HepG2 (cell line): ENCODE data around the gene ACER3. TPM values are rescaled to one million over a fixed set of nuclear protein-coding genes. Genes with fewer than 3 reads are reported as not detected.
A peak's percentile ranks its signal among the peaks of the same experiment; 100 is the strongest.

Source experiments
- ATF1 ChIP-seq: IDR thresholded peaks from 2 replicates; pipeline ENCODE4 v1.6.1; 2016; ENCODE audit warnings: mild to moderate bottlenecking, control low read depth
- GABPA ChIP-seq, 2 experiments: IDR thresholded peaks; 2 replicates each; pipeline ENCODE4 v1.6.1; 2011 to 2016; ENCODE audit warnings: low read depth in 2 of 2, low read length in 1 of 2, missing biosample characterization in 1 of 2, missing genetic modification characterization in 1 of 2
- HNRNPK ChIP-seq: fragments of 200-400 bp; formaldehyde crosslinking; IDR thresholded peaks from 2 replicates; pipeline ENCODE4 v1.6.1; 2018; ENCODE audit warnings: low read length, low read depth, moderate library complexity, mild to moderate bottlenecking; ENCODE audit not compliant: poor library complexity, severe bottlenecking
- KDM5B ChIP-seq: sonication (generic); formaldehyde crosslinking; IDR thresholded peaks from 2 replicates; pipeline ENCODE4 v1.4.0; 2020; ENCODE audit warnings: missing genetic modification reagents, mild to moderate bottlenecking, borderline replicate concordance
- MIXL1 ChIP-seq: IDR thresholded peaks from 2 replicates; pipeline ENCODE4 v1.6.1; 2016
- MLX ChIP-seq: IDR thresholded peaks from 2 replicates; pipeline ENCODE4 v1.6.1; 2016
- NR2F2 ChIP-seq: IDR thresholded peaks from 2 replicates; pipeline ENCODE4 v1.6.1; 2012; ENCODE audit warnings: low read depth, inconsistent platforms, borderline replicate concordance
- SMARCE1 ChIP-seq: fragments of 450-650 bp; IDR thresholded peaks from 2 replicates; pipeline ENCODE4 v1.6.1; 2017; ENCODE audit warnings: borderline replicate concordance
- TCF12 ChIP-seq, 2 experiments: fragments of 450-650 bp in 1 of 2; sonication (generic) in 1 of 2; formaldehyde crosslinking in 1 of 2; IDR thresholded peaks; 2 replicates each; pipeline versions ENCODE4 v1.6.1 to v1.8.0; 2017 to 2022; ENCODE audit warnings: antibody characterized with exemption in 1 of 2, mild to moderate bottlenecking in 1 of 2, missing genetic modification reagents in 1 of 2, moderate library complexity in 1 of 2
- ZBTB10 ChIP-seq: sonication (generic); formaldehyde crosslinking; IDR thresholded peaks from 2 replicates; pipeline ENCODE4 v1.4.0; 2020; ENCODE audit warnings: missing genetic modification reagents, borderline replicate concordance
- ZNF143 ChIP-seq: sonication (generic); formaldehyde crosslinking; IDR thresholded peaks from 2 replicates; pipeline ENCODE4 v1.4.0; 2020; ENCODE audit warnings: missing genetic modification reagents
- ZNF224 ChIP-seq: sonication (generic); formaldehyde crosslinking; IDR thresholded peaks from 2 replicates; pipeline ENCODE4 v1.5.0; 2020; ENCODE audit warnings: mild to moderate bottlenecking, missing genetic modification reagents
- ZNF557 ChIP-seq: sonication (generic); formaldehyde crosslinking; IDR thresholded peaks from 2 replicates; pipeline ENCODE4 v1.4.0; 2020; ENCODE audit warnings: missing genetic modification reagents
- ZNF678 ChIP-seq: sonication (generic); formaldehyde crosslinking; IDR thresholded peaks from 2 replicates; pipeline ENCODE4 v1.4.0; 2020; ENCODE audit warnings: mild to moderate bottlenecking, missing genetic modification reagents
- polyA plus RNA-seq, 8 experiments: library from polyadenylated mRNA; depleted of rRNA in 3 of 8; stranded (reverse) in 7 of 8; unstranded in 1 of 8; fragments of >200 nt; fragmentation: Illumina TruSeq in 4 of 8; extraction: Trizol in 4 of 8; gene quantifications; 2 replicates each; pipeline versions ENCODE4 v1.2.1 to v1.2.3, GENCODE V29; 2011 to 2016; ENCODE audit warnings: low read depth in 4 of 8, missing spikeins in 1 of 8, mixed read lengths in 1 of 8; ENCODE audit not compliant: insufficient read depth in 1 of 8
- total RNA-seq, 5 experiments: library from RNA; depleted of rRNA; stranded (reverse); fragments of >200 nt; fragmentation: Illumina TruSeq; extraction: Trizol; gene quantifications; 2 replicates each; pipeline ENCODE4 v1.2.3, GENCODE V29; 2016; ENCODE audit warnings: low read depth in 1 of 5
- TF ChIP-seq, protein P1 (sequence below): sonication (generic); formaldehyde crosslinking; IDR thresholded peaks from 2 replicates; pipeline ENCODE4 v1.5.1; 2020; ENCODE audit warnings: mild to moderate bottlenecking, missing genetic modification reagents, borderline replicate concordance
- TF ChIP-seq, protein P2 (sequence below): sonication (generic); formaldehyde crosslinking; IDR thresholded peaks from 2 replicates; pipeline ENCODE4 v1.5.1; 2020; ENCODE audit warnings: mild to moderate bottlenecking, missing genetic modification reagents
- TF ChIP-seq, protein P3 (sequence below): sonication (generic); formaldehyde crosslinking; IDR thresholded peaks from 2 replicates; pipeline ENCODE4 v1.4.0; 2020; ENCODE audit warnings: mild to moderate bottlenecking, missing genetic modification reagents
- TF ChIP-seq, protein P4 (sequence below), 2 experiments: sonication (generic) in 1 of 2; formaldehyde crosslinking in 1 of 2; IDR thresholded peaks; 2 replicates each; pipeline versions ENCODE4 v1.4.0 to v1.6.1; 2018 to 2020; ENCODE audit warnings: missing genetic modification reagents in 2 of 2, borderline replicate concordance in 1 of 2, low read depth in 1 of 2, mild to moderate bottlenecking in 1 of 2, missing biosample characterization in 1 of 2

Gene ACER3
- total and polyA plus RNA-seq, 2 of the 13 experiments (the other 11 are each of a cell fraction or from before 2014, with no cell fraction given), result 6.0 to 9.8 TPM

DNA sequence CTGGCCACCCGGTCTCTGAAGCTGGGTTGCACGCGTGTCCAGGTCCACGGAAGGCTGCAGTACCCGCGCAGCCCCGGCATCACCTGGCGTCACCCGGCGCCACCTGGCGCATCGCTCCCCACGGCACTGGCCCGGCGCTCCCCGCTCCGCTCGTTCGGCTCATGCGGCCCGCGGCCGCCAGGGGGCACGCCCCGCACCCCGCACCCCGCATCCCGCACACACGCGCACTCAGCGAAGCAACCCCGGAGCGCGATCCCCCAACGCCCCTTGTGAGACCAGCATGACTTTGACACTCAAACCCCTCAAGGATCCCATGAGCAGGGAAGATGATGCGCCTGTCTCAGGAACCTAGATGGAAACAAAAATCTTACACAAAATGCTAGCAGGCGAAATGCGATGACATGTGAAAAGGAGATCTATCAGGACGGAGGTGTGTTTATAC is 185.4 kb downstream of the ACER3 start (continued):
- TF ChIP-seq, protein P1, sequence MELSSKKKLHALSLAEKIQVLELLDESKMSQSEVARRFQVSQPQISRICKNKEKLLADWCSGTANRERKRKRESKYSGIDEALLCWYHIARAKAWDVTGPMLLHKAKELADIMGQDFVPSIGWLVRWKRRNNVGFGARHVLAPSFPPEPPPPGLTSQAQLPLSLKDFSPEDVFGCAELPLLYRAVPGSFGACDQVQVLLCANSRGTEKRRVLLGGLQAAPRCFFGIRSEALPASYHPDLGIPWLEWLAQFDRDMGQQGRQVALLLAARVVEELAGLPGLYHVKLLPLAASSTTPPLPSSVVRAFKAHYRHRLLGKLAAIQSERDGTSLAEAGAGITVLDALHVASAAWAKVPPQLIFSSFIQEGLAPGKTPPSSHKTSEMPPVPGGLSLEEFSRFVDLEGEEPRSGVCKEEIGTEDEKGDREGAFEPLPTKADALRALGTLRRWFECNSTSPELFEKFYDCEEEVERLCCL, result no peak
- TF ChIP-seq GABPA (IDR thresholded peaks at IDR 0.05; ENCODE audit: low read depth, low read length) (no peak), GABPA (CRISPR knock-in tag; IDR thresholded peaks at IDR 0.05; ENCODE audit: low read depth) (no peak), ATF1 (CRISPR knock-in tag) (no peak), ZNF557 (CRISPR knock-in tag) (no peak), ZNF224 (CRISPR knock-in tag) (no peak), ZNF143 (CRISPR knock-in tag) (no peak), KDM5B (CRISPR knock-in tag) (peak; percentile 49; the same call in 1 of the 2 replicates), MIXL1 (CRISPR knock-in tag) (no peak), ZNF678 (CRISPR knock-in tag) (no peak), ZBTB10 (CRISPR knock-in tag) (0 out of 2 replicates have a peak, but pooled peaks have one; percentile 55), TCF12 (IDR thresholded peaks at IDR 0.05) (no peak), TCF12 (CRISPR knock-in tag; IDR thresholded peaks at IDR 0.05) (no peak), MLX (CRISPR knock-in tag) (no peak), HNRNPK (peak; percentile 30), SMARCE1 (no peak), NR2F2 (no peak)
- TF ChIP-seq, protein P2, sequence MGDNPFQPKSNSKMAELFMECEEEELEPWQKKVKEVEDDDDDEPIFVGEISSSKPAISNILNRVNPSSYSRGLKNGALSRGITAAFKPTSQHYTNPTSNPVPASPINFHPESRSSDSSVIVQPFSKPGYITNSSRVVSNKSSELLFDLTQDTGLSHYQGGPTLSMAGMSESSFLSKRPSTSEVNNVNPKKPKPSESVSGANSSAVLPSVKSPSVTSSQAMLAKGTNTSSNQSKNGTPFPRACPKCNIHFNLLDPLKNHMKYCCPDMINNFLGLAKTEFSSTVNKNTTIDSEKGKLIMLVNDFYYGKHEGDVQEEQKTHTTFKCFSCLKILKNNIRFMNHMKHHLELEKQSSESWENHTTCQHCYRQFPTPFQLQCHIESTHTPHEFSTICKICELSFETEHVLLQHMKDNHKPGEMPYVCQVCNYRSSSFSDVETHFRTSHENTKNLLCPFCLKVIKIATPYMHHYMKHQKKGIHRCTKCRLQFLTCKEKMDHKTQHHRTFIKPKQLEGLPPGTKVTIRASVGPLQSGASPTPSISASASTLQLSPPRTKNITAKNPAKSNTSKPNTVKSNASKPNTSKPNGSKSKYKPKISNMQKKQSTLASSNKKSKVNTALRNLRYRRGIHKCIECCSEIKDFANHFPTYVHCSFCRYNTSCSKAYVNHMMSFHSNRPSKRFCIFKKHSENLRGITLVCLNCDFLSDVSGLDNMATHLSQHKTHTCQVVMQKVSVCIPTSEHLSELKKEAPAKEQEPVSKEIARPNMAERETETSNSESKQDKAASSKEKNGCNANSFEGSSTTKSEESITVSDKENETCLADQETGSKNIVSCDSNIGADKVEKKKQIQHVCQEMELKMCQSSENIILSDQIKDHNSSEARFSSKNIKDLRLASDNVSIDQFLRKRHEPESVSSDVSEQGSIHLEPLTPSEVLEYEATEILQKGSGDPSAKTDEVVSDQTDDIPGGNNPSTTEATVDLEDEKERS (CRISPR knock-in tag), result no peak
- TF ChIP-seq, protein P3, sequence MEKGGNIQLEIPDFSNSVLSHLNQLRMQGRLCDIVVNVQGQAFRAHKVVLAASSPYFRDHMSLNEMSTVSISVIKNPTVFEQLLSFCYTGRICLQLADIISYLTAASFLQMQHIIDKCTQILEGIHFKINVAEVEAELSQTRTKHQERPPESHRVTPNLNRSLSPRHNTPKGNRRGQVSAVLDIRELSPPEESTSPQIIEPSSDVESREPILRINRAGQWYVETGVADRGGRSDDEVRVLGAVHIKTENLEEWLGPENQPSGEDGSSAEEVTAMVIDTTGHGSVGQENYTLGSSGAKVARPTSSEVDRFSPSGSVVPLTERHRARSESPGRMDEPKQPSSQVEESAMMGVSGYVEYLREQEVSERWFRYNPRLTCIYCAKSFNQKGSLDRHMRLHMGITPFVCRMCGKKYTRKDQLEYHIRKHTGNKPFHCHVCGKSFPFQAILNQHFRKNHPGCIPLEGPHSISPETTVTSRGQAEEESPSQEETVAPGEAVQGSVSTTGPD (CRISPR knock-in tag), result no peak
- TF ChIP-seq, protein P4, sequence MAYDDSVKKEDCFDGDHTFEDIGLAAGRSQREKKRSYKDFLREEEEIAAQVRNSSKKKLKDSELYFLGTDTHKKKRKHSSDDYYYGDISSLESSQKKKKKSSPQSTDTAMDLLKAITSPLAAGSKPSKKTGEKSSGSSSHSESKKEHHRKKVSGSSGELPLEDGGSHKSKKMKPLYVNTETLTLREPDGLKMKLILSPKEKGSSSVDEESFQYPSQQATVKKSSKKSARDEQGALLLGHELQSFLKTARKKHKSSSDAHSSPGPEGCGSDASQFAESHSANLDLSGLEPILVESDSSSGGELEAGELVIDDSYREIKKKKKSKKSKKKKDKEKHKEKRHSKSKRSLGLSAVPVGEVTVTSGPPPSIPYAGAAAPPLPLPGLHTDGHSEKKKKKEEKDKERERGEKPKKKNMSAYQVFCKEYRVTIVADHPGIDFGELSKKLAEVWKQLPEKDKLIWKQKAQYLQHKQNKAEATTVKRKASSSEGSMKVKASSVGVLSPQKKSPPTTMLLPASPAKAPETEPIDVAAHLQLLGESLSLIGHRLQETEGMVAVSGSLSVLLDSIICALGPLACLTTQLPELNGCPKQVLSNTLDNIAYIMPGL (CRISPR knock-in tag; IDR thresholded peaks at IDR 0.05; ENCODE audit: borderline replicate concordance in 1 of 2, low read depth in 1 of 2), result peak; percentile 65 to 77; a peak in 2 of 4 replicates
